Stimulated activated CD4-positive, alpha-beta T cell treated with anti-CD3 and anti-CD28 coated beads, TNF-alpha, amount 100 ng/mL, for 24 hours (primary cell): ENCODE measurements around the gene PADI6.
A peak's percentile ranks its signal among the peaks of the same experiment; 100 is the strongest.

Experiments used
- DNase-seq, 3 experiments: peaks; one replicate each; pipeline ENCODE4 v3.0.0-alpha.2; 2020; ENCODE audit warnings: low read depth in 3 of 3

PADI6 gene

DNA sequence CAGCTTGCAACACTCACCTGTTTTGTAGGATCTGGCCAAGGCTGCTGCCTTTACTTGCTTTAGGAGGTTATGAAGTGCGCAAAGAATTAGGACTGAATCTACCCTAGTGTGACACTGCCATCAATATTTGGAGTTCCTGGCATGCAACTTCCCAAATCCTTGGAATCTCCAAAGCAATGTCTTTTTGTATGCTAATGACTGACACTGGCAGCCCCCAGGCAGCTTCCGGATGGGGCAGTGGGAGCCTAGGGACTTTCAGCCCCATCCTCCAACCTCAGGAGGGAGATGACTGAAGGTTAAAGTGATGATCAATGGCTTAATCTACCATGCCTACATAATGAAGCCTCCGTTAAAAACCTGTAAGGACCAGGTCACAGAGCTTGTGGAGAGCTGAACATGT lies 62.0 kb downstream of the PADI6 start:
- no peak for DNase-seq

DNA sequence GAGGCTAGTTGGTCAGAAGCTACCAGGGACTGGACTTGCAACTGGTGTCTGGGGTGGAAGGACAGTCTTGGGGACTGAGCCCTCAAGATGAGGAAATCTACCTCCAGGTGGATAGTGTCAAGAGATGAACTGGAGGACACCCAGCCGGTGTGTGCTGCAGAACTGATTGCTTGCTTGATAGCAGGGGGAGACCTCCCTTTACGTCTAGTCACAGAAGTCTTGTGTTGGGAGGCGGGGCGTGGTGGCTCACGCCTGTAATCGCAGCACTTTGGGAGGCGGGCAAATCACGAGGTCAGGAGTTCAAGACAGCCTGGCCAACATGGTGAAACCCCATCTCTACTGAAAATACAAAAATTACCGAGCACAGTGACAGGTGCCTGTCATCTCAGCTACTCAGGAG lies 62.6 kb downstream of the PADI6 start:
- no peak for DNase-seq

DNA sequence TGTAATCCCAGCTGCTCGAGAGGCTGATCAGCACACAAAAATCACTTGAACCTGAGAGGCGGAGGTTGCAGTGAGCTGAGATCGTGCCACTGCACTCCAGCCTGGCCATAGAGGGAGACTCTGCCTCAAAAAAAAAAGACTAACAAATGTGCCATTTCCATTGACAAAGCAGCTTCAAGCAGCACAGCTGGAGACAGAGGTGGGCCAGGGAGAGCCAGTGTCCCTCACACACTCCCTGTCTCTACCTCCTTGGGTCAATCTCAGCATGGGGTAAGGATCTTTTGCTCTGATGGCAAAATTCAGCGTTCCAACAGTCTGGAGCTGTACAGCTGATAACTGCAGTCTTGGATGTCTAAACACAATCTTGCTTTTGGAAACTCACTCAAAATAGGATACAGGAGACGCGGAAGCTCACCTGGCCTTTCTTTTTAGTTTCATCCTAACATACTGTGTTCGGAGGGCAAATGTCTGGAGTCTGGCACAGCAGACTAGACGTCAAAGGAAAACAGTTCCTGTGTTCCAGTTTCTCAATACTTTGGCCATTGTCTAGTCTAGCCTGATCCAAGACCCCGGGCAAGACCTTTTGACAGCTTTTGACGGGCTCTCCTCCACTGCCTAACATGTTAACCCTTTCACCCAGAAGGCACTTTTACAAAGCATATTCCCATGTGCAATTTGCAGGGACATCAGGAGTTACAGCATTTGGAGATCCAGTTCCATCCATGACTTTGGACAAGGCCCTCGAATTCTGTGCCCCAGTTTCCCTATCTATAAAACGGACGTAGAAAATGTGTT lies 64.6 kb downstream of the PADI6 start:
- DNase-seq, result no peak

DNA sequence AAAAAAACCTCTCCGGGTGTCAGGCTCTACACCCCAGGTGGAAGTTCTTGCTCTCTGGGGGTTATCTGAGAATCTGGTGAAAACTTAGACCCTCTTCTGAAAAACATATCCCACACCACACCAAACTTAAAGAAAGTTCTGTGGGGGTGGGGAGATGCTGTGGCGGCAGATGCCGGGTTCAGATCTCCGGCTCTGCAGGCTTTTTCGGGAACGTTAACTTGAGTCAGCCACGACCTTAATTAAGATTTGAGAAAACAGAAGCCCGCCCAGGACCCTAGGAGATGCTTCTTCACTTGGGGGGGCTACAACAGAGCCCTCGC lies 65.2 kb downstream of the PADI6 start:
- no peak for DNase-seq

DNA sequence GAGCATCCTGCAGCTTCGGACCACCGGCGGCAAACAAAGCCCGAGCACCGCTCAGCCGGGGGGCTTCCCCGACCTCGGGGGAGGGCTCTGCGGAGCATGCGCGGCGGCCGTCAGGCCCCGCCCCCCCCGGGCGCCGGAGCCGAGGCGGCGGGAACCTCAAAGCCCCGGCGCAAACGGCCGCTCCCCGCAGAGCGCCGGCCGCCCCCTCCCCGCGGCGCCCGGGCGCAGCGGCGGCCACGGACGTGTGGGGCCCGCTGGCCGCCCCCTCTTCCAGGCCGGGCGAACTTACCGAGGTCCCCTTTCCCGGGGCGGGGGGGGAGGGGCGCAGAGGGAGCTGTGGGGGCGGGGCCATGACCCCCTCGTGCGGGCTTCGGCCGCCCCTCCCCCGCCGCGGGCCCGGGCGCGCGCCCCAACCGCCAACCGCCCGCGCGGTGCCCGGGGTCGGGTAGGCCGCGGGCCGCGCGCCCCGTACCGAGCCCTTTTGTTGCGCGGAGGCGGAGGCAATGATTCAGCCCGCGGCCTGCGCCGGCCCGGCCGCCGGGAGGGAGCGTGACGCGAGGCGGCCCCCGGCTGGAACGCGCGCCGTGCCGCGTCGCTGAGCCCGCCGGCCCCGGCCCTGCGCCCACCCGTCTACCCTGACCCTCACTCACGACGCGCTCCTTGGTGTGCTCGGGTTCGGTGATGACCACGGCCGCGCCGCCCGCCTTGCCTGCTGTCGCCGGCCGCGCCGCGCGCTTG lies 65.8 kb downstream of the PADI6 start:
- DNase-seq, result peak; percentile 20 to 56 (median 33)

DNA sequence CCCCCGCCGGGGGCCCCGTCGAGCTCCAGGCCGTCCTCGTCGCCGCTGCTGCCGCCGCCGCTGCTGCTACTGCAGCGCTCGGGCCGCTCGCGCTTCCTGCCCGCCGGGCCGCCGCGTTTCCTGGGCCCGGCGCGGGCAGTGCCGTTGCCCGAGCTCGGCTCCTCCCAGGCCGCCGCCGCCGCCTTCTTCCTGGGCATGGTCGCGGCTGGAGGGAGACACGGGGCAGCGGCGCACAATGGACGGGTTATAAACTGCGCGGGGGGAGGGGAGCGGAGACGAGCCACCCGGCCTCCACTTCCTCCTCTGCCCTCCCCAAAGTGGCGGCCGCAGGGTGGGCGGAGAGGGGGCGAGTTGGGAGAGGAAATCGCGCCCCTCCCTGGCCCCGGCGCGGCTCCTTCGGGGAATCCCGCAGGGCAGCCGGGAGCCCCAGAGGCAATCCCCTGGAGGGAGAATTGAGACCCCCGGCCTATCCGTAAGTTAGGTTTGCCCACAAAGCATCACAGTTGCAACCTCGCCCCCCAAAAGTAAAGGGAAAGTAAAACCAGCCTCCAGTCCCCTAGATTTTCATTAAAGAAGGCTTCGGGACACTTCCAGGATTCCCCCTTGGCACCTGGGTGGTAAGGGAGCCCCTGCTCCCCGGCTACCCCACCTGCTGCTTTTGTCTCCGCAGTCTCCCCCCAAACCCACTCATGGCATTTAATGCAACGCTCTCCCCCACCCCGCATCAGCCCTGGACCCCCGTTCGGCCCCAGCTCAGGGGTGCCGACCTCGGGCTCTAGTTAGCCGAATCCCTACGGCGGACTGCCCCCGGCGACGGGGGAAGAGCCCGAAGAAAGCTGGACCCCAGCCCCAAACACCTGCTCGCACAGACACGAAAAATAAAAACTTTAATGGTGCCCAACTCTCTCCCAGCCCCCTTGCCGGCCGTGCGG lies 66.6 kb downstream of the PADI6 start:
- DNase-seq, result peak; percentile 43 to 80 (median 58)

DNA sequence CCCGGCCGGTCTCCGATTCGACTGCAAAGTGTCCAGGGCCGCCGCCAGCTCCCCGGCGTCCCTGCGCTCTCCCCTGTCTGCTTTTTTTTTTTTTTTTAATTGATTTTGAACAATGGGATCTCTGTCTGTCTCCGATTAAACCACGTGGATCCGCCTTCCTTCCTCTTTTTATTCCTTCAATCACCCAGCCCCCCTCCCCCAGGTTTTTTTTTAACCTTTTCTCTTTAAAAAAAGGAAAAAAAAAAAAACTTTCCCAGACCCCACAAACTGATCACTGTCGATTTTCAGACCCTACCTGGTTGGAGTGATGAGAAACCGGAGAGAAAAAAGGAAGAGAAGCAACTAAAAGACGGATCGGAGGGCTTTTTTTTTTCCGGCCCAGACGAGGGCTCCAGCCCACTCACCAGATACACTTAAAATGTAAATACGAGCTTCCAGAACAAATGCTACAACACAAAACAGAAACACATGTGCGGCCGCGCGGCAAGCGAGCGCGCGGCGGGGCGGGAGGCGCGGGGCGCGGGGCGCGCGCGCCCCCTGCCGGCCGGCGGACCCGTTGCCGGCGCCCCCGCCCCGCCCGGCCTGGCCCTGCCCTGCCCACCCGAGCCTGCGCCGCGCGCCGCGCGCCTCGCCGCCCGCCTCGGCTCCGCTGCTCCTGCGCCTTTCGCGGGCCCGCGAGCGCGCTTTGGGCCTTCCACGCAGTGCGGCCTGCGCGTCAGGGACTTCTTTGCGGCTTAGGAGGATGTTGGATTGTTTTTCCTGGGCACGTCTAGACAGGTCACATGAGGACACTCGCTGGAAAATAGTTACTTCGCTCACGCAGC lies 67.5 kb downstream of the PADI6 start, which contains the start of gene RCC2:
Gene RCC2, minus strand, starts transcription at position 428 of the 824 bp plus-strand sequence. CDS start 1,163 bp downstream, outside the sequence.
- peak; percentile 50 to 69 (median 53) for DNase-seq

DNA sequence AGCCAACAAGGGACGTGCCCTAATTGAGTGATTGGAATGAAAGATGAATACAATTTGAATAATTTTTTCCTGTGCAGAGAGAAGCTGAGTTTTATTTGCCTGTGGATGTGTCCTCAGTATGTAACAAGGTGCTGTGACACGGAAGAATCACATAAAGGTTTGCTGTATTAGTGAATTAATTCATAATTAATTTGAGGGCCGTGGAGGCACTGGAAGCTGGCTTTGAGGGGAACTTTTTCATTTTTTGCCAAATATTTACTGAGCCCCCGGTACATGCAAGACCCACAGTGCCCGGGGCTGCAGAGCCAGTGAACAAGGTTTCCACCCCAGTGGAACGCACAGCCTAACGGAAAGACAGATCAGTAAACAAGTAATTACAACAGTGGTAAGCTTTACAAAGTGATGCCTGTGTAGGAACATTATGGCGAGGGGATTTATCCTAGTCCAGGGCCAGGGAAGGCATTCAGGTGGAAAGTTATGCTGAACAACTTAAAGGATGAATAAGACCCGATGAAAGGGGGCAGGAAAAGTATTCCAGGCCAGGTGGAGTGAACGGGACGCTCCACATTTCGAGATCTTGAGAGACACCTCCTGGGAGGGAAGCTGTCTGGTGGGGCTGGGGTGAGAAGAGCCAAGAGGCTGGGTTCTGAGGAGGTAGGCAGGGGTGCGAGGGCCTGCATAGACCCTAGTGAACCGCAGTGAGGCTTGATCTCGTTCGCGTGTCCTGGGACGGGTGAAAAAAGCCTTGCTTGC lies 68.3 kb downstream of the PADI6 start:
- no peak for DNase-seq

DNA sequence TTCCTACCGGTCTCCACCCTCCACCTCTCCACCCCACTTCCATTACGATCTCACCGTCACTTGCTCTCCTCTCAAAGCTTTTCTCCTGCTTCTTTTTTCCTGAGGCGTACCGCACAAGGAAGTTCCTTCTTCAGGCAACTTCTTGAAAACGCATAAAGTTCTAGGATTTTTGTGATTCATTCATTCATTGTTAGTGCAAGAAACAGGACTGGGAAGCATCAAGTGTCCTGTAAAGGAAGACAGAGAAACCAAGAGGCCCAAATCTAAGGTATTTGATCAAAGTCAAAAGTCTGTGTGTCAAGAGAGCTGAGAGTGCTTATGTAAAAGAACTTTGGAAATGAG lies 68.8 kb downstream of the PADI6 start:
- no peak for DNase-seq

DNA sequence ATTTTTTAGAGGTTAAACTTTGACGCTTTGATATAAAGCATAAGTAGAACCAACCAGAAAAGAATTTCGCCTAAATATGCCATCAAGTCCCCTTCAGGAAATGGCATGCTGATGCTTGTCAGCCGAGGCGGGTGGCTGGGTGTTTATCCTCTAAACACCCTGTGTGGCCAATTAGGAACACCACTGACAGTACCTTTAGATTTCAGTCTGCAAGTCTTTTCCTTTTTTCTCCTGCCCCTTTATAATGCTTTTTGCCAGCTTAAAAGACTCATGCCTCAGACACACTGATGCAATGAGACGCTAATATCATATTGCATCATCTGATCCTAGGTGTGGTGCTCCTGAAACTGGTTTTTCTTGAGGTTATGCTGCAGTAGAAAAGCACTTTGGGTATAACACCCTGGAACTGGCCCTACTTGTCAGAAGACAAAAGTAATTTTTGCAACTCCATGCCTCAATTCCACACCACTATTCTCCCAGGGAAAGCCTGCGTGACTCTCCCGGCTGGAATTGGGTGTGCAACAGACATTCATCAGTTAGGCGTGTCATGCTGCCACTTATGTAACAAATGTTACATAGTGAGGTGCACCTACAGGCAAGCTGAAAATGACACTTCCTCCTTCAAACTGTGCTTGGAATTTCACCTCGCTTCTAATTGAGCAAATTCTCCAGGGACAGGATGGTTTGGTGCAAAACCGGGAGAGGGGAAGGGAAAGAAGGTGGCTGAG lies 69.4 kb downstream of the PADI6 start:
- no peak for DNase-seq

DNA sequence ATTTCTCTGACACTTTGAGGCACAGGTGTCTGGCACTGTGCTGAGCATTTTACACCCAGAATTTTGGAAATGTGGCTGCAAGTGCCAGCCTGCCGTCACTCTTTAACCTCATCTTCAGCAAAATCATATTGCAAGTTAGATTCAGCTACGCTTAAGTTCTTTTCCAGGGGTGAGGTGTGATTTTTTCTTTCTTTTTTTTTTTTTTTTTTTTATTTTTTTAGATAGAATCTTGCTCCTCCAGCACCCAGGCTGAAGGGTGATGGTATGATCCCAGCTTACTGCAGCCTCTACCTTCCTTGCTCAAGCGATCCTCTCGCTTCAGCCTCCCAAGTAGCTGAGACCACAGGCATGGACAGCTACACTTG lies 70.0 kb downstream of the PADI6 start:
- DNase-seq, result no peak

DNA sequence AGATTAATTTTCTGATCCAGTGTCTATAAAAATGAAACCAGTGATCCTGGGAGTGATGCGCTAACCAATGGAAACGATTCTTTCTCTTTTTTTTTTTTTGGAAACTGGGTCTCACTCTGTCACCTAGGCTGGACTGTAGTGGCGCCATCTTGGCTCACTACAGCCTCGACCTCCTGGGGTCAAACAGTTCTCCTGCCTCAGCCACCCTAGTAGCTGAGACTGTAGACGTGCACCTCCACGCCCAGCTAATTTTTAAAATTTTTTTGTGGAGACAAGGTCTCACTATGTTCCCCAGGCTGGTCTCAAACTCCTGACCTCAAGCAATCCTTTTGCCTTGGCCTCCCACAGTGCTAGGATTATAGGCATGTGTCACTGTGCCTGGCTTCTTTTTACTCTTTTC lies 70.8 kb downstream of the PADI6 start:
- no peak for DNase-seq

DNA sequence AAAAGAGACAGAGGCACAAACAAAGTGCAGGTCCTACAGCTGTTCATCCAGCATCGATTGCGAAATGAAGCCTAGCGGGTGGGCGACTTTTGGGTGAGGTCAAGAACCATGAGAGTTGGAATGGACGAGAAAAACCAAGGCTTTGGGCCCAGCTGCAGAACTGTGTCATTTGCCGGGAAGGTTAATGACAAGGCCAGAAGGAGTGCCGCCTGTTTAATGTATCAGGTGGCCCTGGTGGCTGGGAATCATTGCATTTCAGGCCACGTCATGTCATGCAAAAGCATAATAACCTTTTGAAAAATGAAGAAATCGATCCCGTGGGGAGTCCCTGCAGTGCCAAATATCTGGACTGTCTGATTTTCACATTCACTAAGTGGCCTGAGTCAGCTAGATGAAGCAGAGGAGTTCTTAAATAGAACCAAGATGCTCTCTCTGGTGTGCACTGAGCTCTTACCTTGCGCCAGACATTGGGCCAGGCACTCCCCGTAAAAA lies 75.6 kb downstream of the PADI6 start:
- no peak for DNase-seq
